Measurements from ENCODE around the gene BRICD5.

DNA sequence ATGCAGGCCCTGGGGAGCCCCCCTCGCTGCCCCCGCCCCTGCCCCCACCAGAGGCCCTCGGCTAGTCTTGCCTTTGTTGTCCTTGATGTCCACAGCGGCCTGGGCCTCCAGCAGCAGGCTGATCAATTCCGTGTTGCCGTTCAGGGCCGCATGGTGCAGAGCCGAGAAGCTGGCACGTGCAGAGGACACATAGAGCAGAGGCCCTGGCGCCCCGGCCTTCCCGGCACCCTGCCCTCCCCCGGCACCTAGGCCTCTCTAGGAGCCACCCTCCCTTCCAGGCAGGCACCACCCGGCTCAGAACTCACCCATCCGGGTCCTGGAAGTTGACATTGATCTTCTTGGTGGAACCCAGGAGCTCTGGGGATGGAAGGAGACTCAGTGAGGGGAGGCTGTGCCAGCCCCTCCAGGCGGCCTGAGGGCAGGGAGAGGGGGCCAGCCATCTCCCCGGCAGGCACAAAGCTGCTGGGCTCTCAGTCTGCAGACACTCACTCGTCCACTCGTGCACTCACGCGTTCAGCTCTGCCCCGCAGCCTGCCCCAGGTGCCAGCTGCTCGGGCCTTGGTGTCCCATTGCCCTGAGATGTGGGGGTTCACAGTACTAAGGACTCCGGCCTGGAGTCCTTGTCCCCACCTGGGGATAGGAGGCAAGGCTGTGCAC, 20.5 kb downstream of the BRICD5 start:
- TF ChIP-seq, protein P1, sequence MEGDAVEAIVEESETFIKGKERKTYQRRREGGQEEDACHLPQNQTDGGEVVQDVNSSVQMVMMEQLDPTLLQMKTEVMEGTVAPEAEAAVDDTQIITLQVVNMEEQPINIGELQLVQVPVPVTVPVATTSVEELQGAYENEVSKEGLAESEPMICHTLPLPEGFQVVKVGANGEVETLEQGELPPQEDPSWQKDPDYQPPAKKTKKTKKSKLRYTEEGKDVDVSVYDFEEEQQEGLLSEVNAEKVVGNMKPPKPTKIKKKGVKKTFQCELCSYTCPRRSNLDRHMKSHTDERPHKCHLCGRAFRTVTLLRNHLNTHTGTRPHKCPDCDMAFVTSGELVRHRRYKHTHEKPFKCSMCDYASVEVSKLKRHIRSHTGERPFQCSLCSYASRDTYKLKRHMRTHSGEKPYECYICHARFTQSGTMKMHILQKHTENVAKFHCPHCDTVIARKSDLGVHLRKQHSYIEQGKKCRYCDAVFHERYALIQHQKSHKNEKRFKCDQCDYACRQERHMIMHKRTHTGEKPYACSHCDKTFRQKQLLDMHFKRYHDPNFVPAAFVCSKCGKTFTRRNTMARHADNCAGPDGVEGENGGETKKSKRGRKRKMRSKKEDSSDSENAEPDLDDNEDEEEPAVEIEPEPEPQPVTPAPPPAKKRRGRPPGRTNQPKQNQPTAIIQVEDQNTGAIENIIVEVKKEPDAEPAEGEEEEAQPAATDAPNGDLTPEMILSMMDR (IDR thresholded peaks at IDR 0.05), result no peak
- TF ChIP-seq EP300 (IDR thresholded peaks at IDR 0.05), result no peak

Measured in gastroesophageal sphincter (tissue), 3 donors.